Left ventricle myocardium inferior (tissue), 1 donor: Measurements from ENCODE around the gene ZNF786. TPM values are rescaled to one million over a fixed set of nuclear protein-coding genes. Genes with fewer than 3 reads are reported as not detected.

Experiments used
- DNase-seq: peaks from one replicate; pipeline ENCODE4 v3.0.0-alpha.2; 2020
- H3K27ac ChIP-seq: fragments of 200-600 bp; replicated peaks from 2 replicates; pipeline ENCODE4 v1.8.0; 2021
- H3K27me3 ChIP-seq: fragments of 200-600 bp; 2 replicates; pipeline ENCODE4 v1.8.0; 2021; ENCODE audit warnings: low read depth
- H3K36me3 ChIP-seq: fragments of 200-600 bp; 2 replicates; pipeline ENCODE4 v1.8.0; 2021
- H3K4me1 ChIP-seq: fragments of 200-600 bp; 2 replicates; pipeline ENCODE4 v1.8.0; 2021
- H3K4me3 ChIP-seq: fragments of 200-600 bp; 2 replicates; pipeline ENCODE4 v1.8.0; 2021; ENCODE audit warnings: mild to moderate bottlenecking, moderate library complexity
- H3K9me3 ChIP-seq: fragments of 200-600 bp; replicated peaks from 2 replicates; pipeline ENCODE4 v1.8.0; 2021
- CTCF ChIP-seq: fragments of 200-600 bp; IDR thresholded peaks from 2 replicates; pipeline ENCODE4 v1.8.0; 2021; ENCODE audit warnings: antibody characterized with exemption, mild to moderate bottlenecking, borderline replicate concordance
- intact Hi-C: fragments of 100-400 bp; cut with micrococcal nuclease; formaldehyde crosslinking; loops from one replicate; pipeline ENCODE4 v1.11.0; 2022
- total RNA-seq: library from RNA; stranded (reverse); fragmentation: NEBNext Ultra II Directional; extraction: Animal tissue kit (Norgen Biotek cat#: 25700); gene quantifications from one replicate; pipeline ENCODE4 v1.2.1, GENCODE V29; 2021
- donor health status: DM: no; HTN: yes; CAD: no; lungs with severe emphysema.

The ZNF786 gene
- total RNA-seq, 1 donor from 2014 or later = 2.4 TPM

- Histone ChIP-seq H3K27ac (no peak overlapping the region), H3K4me1 (no peaks in the 10 kb centered on the region), H3K27me3 (no peaks in the 10 kb centered on the region), H3K36me3 (peaks cover 4% of the 10 kb centered on the region), H3K4me3 (no peak overlapping the region), H3K9me3 (no peaks in the 10 kb centered on the region)
- intact Hi-C loops = no loop called here
- DNase-seq = no peak
- TF ChIP-seq CTCF = no peak
Observed at GRCh38 chr7:149104214-149104613, 13.7 kb upstream of the ZNF786 start.

DNA sequence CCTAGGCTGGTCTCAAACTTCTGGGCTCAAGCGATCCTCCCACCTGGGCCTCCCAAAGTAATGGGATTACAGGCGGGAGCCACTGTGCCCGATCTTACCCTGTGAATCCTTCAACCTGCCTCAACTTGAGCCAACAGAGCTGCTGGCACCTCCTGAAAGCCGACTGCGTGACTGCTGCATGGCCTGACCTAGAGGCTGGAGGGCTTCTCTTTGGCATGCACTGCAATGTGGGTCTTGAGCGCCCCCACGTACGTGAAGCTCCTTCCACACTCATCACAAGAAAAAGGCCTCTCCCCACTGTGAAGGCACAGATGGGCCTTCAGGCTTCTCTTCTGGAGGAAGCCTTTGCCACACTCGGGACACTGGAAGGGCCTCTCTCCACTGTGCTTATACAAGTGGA lies 12.9 kb upstream of the ZNF786 start:
- Histone ChIP-seq H3K9me3 (no peaks in the 10 kb centered on the region), H3K27me3 (no peaks in the 10 kb centered on the region), H3K4me1 (no peaks in the 10 kb centered on the region), H3K36me3 (peaks cover 4% of the 10 kb centered on the region), H3K27ac (no peak overlapping the region), H3K4me3 (no peak overlapping the region)
- intact Hi-C loops = no loop called here
- DNase-seq = no peak
- TF ChIP-seq CTCF = no peak

GRCh38 chr7:149102666-149103065 lies 12.1 kb upstream of the ZNF786 start:
- Histone ChIP-seq H3K4me1 (no peaks in the 10 kb centered on the region), H3K9me3 (no peaks in the 10 kb centered on the region), H3K27me3 (no peaks in the 10 kb centered on the region), H3K36me3 (peaks cover 4% of the 10 kb centered on the region), H3K4me3 (no peak overlapping the region), H3K27ac (no peak overlapping the region)
- intact Hi-C loops = no loop called here
- TF ChIP-seq CTCF = no peak
- no peak for DNase-seq

DNA sequence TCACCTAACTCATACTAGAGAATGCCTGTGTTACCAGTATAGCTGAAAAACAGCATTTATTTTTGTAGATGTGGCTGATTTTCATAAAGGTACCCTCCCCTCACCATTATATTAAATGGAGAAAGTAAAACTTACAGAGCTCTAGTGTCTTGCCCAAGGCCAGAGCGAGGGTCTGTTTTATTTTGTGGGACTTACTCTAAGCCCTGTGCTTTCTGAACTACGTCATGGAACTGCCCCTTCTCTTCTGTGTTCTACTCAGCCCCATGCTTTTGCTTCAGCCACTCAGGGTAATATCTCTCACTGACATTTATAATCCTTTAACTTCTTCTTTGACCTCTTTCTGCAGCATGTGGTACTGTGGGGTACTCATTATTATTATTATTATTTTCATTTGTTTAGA lies 10.3 kb upstream of the ZNF786 start:
- Histone ChIP-seq H3K27ac (no peak overlapping the region), H3K27me3 (no peaks in the 10 kb centered on the region), H3K4me1 (no peaks in the 10 kb centered on the region), H3K4me3 (no peak overlapping the region), H3K36me3 (peaks cover 4% of the 10 kb centered on the region), H3K9me3 (no peaks in the 10 kb centered on the region)
- intact Hi-C loops = no loop called here
- TF ChIP-seq CTCF = no peak
- no peak for DNase-seq

- Histone ChIP-seq H3K27ac (no peak overlapping the region), H3K4me3 (no peak overlapping the region), H3K4me1 (no peaks in the 10 kb centered on the region), H3K27me3 (no peaks in the 10 kb centered on the region), H3K9me3 (no peaks in the 10 kb centered on the region), H3K36me3 (no peaks in the 10 kb centered on the region)
- DNase-seq = no peak
- intact Hi-C loops = loop anchor here (10.0 kb wide), 1 partner anchor 94 kb away; no protein-coding TSS in a partner anchor
- TF ChIP-seq CTCF = no peak
Observed at GRCh38 chr7:149099058-149099457, 8.5 kb upstream of the ZNF786 start.

DNA sequence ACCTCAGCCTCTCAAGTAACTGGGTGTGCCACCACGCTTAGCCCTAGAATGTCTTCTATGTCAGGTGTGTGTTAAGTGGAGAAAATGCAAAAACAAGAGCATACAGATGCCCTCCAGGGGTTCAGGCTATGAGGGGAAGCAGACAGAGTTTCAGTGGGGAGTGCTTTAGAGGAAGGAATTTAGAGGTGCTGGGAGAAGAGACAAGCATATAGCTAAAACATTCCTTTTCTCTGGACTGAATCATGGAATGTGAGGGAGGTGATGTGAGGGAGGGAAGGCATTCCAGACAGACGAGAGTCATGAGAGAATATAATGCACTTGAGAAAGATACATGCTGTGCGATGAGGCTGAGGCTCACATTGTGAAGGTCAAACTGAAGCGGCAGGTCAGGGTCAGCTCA lies 6.6 kb upstream of the ZNF786 start:
- no peak for TF ChIP-seq CTCF
- intact Hi-C loops = loop anchor here (10.0 kb wide), 1 partner anchor 92 kb away; no protein-coding TSS in a partner anchor
- H3K36me3 ChIP-seq = no peaks in the 10 kb centered on the region
- DNase-seq = no peak
- no peak overlapping the region for H3K4me3 ChIP-seq
- no peaks in the 10 kb centered on the region for H3K9me3 ChIP-seq
- no peak overlapping the region for H3K27ac ChIP-seq
- H3K27me3 ChIP-seq = no peaks in the 10 kb centered on the region
- peaks cover 2% of the 10 kb centered on the region for H3K4me1 ChIP-seq
